HG03135 (cell line): ENCODE measurements around the gene MISFA.
"Not testable (repeated sequence)": the region's sequence is repeated elsewhere in the genome, so short reads cannot be mapped to it uniquely, and the experiment has no call there.

ENCODE experiments used
- ATAC-seq: cut with Tn5 transposase; IDR thresholded peaks from one replicate; pipeline ENCODE4 v1.9.1; 2021; ENCODE audit warnings: mild to moderate bottlenecking, moderate library complexity; ENCODE audit not compliant: unreplicated experiment

The MISFA gene

GRCh38 chr11:18617688-18618341 lies 18.2 kb downstream of the MISFA start:
- ATAC-seq: no peak

GRCh38 chr11:18618342-18619025 lies 18.9 kb downstream of the MISFA start:
- ATAC-seq: no peak

- ATAC-seq: no peak
These were observed 24.1 kb downstream of the MISFA start for GRCh38 chr11:18623707-18624106.

GRCh38 chr11:18624161-18624560 lies 24.6 kb downstream of the MISFA start:
- no peak for ATAC-seq

GRCh38 chr11:18632841-18633240 lies 33.3 kb downstream of the MISFA start:
- no peak for ATAC-seq

GRCh38 chr11:18633256-18634139 lies 33.9 kb downstream of the MISFA start:
- peak; percentile 47 for ATAC-seq

GRCh38 chr11:18634140-18635032 lies 34.8 kb downstream of the MISFA start, which contains the start of gene SPTY2D1:
Gene SPTY2D1, minus strand, starts transcription at chr11:18634342. Its CDS starts 85 bp downstream, at chr11:18634257.
- peak; percentile 96 for ATAC-seq

- ATAC-seq: no peak
These were observed 42.1 kb downstream of the MISFA start for GRCh38 chr11:18641677-18642076.

GRCh38 chr11:18643034-18643433 lies 43.4 kb downstream of the MISFA start:
- not testable (repeated sequence) for ATAC-seq

GRCh38 chr11:18650353-18650752 lies 50.8 kb downstream of the MISFA start:
- ATAC-seq: no peak

- ATAC-seq: no peak
These were observed 51.4 kb downstream of the MISFA start for GRCh38 chr11:18650859-18651557.
